Immature natural killer cell (primary cell): ENCODE measurements around the gene FEZF1. TPM values are rescaled to one million over a fixed set of nuclear protein-coding genes. Genes with fewer than 3 reads are reported as not detected.

Source experiments
- DNase-seq, 3 donors: peaks; one replicate each; pipeline ENCODE4 v3.0.0; 2022; ENCODE audit warnings: mixed read lengths in 1 of 3
- H3K27ac Mint-ChIP-seq, 6 donors: one replicate each; pipeline ENCODE4 v1.8.0; 2020; ENCODE audit warnings: mixed read lengths in 6 of 6, mild to moderate bottlenecking in 5 of 6, inconsistent platforms in 4 of 6, moderate library complexity in 3 of 6
- H3K27me3 Mint-ChIP-seq, 3 donors: one replicate each; pipeline ENCODE4 v1.8.0; 2020 to 2021; ENCODE audit warnings: low read depth in 3 of 3, mild to moderate bottlenecking in 3 of 3, mixed read lengths in 3 of 3, moderate library complexity in 3 of 3, inconsistent platforms in 1 of 3
- H3K36me3 Mint-ChIP-seq, 3 donors: one replicate each; pipeline ENCODE4 v1.8.0; 2020; ENCODE audit warnings: mixed read lengths in 3 of 3, inconsistent platforms in 2 of 3, mild to moderate bottlenecking in 2 of 3
- H3K4me1 Mint-ChIP-seq, 2 donors: one replicate each; pipeline ENCODE4 v1.8.0; 2020; ENCODE audit warnings: inconsistent platforms in 2 of 2, mild to moderate bottlenecking in 2 of 2, mixed read lengths in 2 of 2, moderate library complexity in 1 of 2
- H3K4me3 Mint-ChIP-seq, 5 donors: one replicate each; pipeline ENCODE4 v1.8.0; 2020; ENCODE audit warnings: mild to moderate bottlenecking in 5 of 5, mixed read lengths in 5 of 5, inconsistent platforms in 3 of 5, moderate library complexity in 3 of 5
- H3K9me3 Mint-ChIP-seq, 6 donors: one replicate each; pipeline ENCODE4 v1.8.0; 2020; ENCODE audit warnings: mild to moderate bottlenecking in 6 of 6, mixed read lengths in 6 of 6, inconsistent platforms in 4 of 6, moderate library complexity in 3 of 6
- polyA plus RNA-seq, 3 donors: library from polyadenylated mRNA; unstranded; fragments of 300-500 nt; fragmentation: Illumina TruSeq; gene quantifications; one replicate each; pipeline ENCODE4 v1.2.3, GENCODE V29; 2021

Gene FEZF1
- polyA plus RNA-seq = not detected

DNA sequence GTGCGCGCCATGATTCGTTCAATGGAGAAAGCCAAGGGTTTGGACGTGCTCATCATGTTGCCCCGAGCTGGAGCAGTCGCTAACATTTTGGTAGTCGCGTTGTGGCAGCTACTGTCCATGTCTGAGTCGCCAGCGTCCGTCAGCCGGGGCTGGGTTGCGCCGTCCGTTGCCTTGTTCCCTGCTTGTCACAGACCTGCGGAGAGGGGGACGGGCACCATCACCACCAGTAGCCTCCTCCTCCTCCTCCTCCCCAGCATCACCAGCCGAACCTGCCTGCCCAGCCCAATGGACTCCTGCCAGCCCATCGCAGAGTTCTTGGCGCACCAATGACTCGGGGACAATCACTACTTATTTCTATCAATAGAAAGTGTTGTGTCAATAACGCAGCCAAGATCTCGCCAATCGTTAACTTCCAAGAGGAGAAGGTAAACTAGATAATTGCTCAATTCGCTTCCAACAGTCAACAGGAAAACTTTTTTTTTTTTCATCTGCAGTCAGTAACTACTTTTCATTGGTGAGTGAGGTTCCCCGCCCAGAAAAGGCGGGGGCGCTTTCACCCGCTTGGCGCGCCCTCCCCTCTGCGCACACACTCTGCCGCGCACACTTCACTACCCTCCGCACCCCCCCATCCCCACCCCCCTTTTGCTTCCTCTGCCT lies at the start of gene FEZF1:
Gene FEZF1 (minus strand): TSS at position 432 of the 657 bp plus-strand sequence. CDS start 313 bp downstream, at position 119.
- Mint-ChIP-seq H3K4me1 (no peaks in the 10 kb centered on the region), H3K27me3 (peaks cover 18 to 31% (median 26%) of the 10 kb centered on the region in 3 donors), H3K4me3 (no peak within 1 kb of the TSS), H3K27ac (no peak within 1 kb of the TSS), H3K36me3 (peaks cover 0 to 6% (median 3%) of the 10 kb centered on the region in 3 donors), H3K9me3 (peaks cover 3 to 30% (median 22%) of the 10 kb centered on the region in 6 donors)
- DNase-seq = no peak

DNA sequence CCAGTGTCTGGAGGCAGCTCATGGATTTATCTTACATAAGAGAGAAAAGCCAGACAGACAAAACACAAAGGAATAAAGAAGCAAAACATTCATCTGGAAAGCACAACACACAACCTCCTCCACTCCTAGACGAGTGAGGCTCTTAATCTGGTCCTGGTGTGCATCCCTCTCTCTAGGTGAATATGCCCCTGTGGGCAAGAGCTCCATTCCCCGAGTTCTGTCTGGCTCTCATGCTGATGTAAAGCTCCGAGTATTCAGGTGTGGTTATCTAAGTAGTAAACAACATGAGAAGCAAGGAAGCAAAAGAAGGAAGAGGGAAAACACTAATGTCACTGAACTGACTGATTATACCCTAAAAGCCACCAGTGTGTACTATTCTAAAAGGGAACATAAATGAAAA lies 47.9 kb upstream of the FEZF1 start:
- H3K27ac Mint-ChIP-seq = no peak overlapping the region

DNA sequence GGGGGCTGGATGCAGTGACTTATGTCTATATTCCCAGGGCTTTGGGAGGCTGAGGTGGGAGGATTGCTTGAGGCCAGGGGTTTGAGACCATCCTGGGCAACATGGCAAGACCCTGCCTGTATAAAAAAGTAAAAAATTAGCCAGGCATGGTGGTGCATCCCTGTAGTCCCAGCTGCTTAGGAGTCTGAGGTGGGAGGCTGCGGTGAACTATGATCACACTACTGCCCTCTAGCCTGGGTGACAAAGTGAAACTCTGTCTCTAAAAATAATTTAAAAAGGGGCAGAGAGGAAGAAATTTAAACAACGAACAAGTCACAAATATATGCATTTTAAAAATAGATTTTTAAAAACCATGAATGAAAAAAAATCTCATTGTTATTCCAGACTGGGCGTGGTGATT lies 46.2 kb upstream of the FEZF1 start:
- Mint-ChIP-seq H3K9me3 (peaks cover 0 to 7% (median 2%) of the 10 kb centered on the region in 6 donors), H3K4me1 (no peaks in the 10 kb centered on the region), H3K27ac (no peak overlapping the region), H3K36me3 (no peaks in the 10 kb centered on the region), H3K27me3 (no peaks in the 10 kb centered on the region), H3K4me3 (no peak overlapping the region)
- DNase-seq = no peak

More for the DNA sequence above, 47.9 kb upstream of the FEZF1 start:
- Mint-ChIP-seq H3K27me3 (no peaks in the 10 kb centered on the region), H3K4me3 (no peak overlapping the region), H3K36me3 (no peaks in the 10 kb centered on the region), H3K9me3 (peaks cover 0 to 8% (median 5%) of the 10 kb centered on the region in 6 donors), H3K4me1 (no peaks in the 10 kb centered on the region)
- no peak for DNase-seq

DNA sequence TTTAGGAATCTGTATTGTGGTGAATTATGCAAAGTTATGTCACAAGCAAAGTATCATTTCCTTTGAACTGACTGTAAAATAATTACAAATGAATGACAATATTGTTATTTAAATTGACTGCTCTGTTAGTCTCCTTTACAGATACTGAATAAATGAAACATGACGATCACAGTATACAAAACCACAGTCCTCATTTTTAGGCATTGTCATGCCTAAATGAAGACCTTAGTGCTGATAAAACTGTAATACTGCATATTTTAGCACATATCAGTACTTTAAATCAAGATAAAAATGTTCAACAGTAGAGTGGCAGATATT lies 39.7 kb upstream of the FEZF1 start:
- H3K27me3 Mint-ChIP-seq = no peaks in the 10 kb centered on the region
- no peaks in the 10 kb centered on the region for H3K4me1 Mint-ChIP-seq
- H3K9me3 Mint-ChIP-seq = peaks cover 1 to 10% (median 4%) of the 10 kb centered on the region in 6 donors
- no peaks in the 10 kb centered on the region for H3K36me3 Mint-ChIP-seq
- DNase-seq = no peak
- H3K4me3 Mint-ChIP-seq = no peak overlapping the region
- H3K27ac Mint-ChIP-seq = no peak overlapping the region

DNA sequence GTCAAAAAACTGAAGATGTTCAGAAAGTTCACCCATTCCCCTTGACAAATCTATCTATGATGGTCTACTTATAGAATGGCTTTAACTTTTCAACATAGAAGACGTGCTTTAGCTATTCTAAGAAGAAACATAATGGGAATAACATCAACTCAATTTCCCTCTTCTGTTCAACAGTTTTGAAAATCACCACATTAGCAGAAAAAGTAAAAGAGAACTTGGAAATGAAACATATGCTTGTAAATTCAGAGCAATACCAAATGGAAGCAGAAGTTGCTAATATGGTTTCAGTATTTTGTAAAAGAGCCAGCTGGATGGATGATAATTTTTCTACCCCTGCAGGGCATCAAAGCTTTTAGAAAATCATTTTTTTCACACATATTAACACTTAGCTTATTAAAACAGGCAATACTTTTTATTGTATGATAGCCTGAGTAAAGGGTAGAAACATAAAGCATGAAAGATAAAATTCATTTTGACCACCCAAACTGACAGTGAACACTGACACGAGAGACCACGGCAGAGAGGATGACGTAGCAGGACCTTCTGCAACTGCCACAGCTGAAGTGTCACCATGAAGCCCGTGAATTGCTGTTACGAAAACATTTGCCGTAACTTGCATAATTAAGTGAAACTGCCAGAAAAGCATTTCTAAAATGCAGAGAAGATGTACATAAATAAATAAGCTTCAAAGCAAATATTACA lies 39.2 kb upstream of the FEZF1 start:
- Mint-ChIP-seq H3K27me3 (no peaks in the 10 kb centered on the region), H3K4me1 (no peaks in the 10 kb centered on the region), H3K4me3 (no peak overlapping the region), H3K9me3 (peaks cover 1 to 10% (median 4%) of the 10 kb centered on the region in 6 donors), H3K27ac (no peak overlapping the region), H3K36me3 (no peaks in the 10 kb centered on the region)
- no peak for DNase-seq

DNA sequence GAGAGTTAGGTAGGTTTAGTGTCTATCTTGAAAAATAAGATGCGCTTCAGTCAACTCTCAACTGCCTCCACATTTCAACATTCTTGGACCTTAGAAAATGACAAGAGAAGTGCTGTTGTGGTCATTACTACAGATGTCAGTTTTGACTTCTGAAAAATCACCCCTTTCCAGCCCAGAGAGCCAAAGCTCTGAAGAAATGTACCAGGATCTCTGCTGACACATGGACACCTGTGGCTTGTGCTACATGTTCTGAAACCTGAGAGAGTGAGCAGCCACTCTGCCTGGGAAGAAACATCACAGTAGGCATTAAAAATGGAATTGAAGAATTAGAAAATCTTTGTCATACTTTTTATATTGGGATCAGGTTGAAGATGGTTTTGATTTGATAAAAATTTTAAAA lies 35.9 kb upstream of the FEZF1 start:
- no peaks in the 10 kb centered on the region for H3K4me1 Mint-ChIP-seq

DNA sequence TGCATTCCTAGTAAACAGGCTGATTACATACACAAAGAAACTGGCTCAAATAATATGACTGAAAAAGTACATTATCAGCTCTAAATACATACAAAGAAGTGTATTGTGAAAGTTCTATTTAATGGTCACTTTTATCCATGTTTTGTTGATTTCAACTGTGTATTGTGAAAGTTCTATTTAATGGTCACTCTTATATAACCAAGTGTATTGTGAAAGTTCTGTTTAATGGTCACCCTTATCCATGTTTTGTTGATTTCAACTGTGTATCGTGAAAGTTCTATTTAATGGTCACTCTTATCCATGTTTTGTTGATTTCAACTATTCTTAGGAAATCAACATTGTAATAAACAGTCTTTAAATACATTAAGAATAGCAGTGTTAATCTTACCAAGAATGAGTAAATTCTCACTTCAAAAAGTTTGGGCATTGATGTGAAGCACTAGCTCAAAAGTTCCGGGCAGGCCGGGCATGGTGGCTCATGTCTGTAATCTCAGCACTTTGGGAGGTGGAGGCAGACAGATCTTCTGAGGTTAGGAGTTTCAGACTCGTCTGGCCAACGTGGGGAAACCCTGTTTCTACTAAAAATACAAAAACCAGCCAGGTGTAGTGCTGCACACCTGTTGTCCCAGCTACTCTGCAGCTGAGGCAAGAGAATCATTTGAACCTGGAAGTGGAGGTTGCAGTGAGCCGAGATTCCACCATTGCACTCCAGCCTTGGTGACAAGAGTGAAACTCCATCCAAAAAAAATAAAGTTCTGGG lies 34.8 kb upstream of the FEZF1 start:
- no peak for DNase-seq
- Mint-ChIP-seq H3K9me3 (peaks cover 0 to 8% (median 6%) of the 10 kb centered on the region in 6 donors), H3K4me1 (no peaks in the 10 kb centered on the region), H3K27me3 (no peaks in the 10 kb centered on the region), H3K27ac (no peak overlapping the region), H3K36me3 (no peaks in the 10 kb centered on the region), H3K4me3 (no peak overlapping the region)

More for the DNA sequence above, 35.9 kb upstream of the FEZF1 start:
- Mint-ChIP-seq H3K9me3 (peaks cover under 1 to 10% (median 7%) of the 10 kb centered on the region in 6 donors), H3K27me3 (no peaks in the 10 kb centered on the region), H3K27ac (no peak overlapping the region), H3K36me3 (no peaks in the 10 kb centered on the region), H3K4me3 (no peak overlapping the region)
- no peak for DNase-seq

DNA sequence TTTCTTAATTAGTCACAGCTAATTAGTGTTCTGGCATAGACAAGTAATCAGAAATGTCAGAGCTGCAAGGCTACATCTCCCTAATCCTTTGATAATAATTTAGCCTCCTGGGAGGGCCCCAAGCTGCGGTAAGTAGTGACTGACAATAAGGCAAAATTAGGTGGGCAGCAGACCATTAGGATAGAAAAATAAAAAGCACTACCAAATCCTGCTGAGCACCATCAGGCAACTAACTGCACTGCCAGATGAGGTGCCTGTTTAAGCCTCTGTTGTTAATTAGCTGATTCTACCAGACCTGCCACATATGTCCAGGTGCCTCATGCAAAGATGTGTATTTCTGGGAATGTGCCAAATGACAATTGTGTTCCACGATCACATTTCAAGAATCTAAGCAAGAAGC lies 32.5 kb upstream of the FEZF1 start:
- Mint-ChIP-seq H3K4me3 (no peak overlapping the region), H3K4me1 (no peaks in the 10 kb centered on the region), H3K27me3 (no peaks in the 10 kb centered on the region), H3K36me3 (no peaks in the 10 kb centered on the region), H3K27ac (no peak overlapping the region), H3K9me3 (peaks cover 0 to 8% (median 3%) of the 10 kb centered on the region in 6 donors)
- no peak for DNase-seq

DNA sequence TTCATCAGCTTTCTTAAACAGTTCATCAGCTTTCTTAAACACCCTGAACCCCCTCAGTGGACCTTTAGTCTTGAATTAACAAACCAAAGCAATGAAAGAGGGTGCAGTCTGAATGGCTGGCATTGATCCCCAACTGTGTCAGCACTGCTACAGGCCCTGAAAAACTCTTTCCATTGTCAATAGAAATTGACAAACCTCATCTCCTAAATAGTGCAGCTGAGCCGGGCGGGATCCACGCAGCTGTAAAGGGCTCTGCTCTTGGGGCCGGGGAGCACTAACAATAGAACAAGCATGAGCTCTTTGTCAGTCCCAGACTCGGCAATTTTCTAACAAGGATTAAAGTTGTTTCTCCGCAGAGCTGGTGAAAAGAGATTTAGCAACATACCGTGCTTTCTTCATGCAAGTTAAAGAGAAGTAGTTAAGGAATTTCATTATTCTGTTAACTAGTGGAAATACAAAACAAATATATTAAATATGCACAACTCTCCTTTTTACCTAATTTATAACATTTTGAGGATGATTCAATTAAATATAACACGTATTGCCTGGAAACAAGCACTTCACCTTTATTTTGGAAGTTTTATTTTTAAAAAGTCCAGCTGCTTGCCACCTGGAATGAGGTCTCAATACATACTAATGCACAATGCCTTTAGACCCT lies 24.7 kb upstream of the FEZF1 start:
- Mint-ChIP-seq H3K4me1 (no peaks in the 10 kb centered on the region), H3K9me3 (peaks cover 0 to 11% (median 1%) of the 10 kb centered on the region in 6 donors), H3K27me3 (no peaks in the 10 kb centered on the region), H3K4me3 (no peak overlapping the region), H3K36me3 (no peaks in the 10 kb centered on the region), H3K27ac (no peak overlapping the region)
- DNase-seq = no peak

DNA sequence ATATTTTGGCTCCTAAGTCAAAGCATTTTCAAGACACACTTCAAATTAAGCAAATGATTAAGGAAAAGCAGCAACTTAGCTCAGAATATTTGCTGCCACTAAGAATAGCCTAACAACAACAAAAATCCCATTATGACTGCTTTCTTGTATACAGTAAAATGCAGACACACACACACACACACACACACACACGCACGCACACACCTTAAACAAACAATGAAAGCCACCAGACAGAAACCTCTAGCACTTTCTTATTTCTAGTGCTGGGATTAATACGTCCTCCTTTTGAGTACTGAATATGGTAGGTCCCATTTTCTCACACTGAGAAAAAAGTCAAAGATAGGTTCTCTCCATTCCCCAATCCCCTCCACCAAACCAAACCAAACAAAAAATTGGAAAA lies 23.4 kb upstream of the FEZF1 start:
- no peak overlapping the region for H3K27ac Mint-ChIP-seq
- no peaks in the 10 kb centered on the region for H3K4me1 Mint-ChIP-seq
- no peaks in the 10 kb centered on the region for H3K27me3 Mint-ChIP-seq
- peaks cover 0 to 11% (median 1%) of the 10 kb centered on the region in 6 donors for H3K9me3 Mint-ChIP-seq
- no peak for DNase-seq
- no peaks in the 10 kb centered on the region for H3K36me3 Mint-ChIP-seq
- no peak overlapping the region for H3K4me3 Mint-ChIP-seq

DNA sequence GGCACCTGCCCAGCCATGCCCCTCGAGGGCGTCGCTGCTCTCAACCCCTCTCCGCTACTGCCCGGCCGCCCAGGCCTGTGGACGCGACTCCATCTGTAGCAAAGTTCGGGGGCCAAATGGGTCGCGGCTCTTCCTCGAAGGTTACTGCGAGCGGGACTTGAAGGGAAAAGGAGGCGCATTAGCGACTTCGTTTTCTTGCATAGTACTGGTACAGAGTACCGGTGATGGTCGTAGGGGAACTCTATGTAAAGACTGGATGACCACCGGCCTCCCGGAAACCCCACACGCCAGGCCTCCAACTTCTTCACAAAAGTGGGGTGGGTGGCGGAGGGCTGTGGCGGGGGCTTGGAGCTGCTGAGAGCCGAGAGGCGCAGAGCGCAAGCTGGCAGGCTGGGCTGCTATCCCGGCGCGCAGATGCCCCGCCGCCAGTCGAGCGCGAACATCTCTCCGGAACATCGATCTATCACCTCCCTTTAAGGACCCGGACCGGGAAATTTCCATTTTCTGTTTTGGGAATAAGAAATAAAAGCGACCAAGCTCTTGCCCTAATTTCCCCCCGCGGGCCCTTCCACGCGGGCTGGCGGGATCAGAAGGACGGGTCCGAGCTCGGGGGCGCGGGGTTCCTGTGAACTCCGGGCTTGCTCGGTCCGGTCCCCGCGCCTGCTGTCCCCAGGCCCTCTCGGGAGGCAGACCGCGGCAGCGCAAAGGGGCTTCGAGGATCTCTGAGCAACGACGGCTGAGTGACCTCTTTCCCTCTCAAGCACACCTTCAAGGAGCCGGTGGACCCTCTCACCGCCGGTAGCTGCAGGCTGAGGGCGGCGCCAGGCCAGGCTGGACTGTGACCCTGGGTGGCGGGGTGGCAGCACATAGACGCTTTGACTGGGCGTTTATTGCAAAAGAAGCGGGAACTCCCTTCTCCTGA lies 12.2 kb upstream of the FEZF1 start:
- DNase-seq = no peak
- H3K9me3 Mint-ChIP-seq = peaks cover 16 to 43% (median 22%) of the 10 kb centered on the region in 6 donors
- no peaks in the 10 kb centered on the region for H3K4me1 Mint-ChIP-seq
- no peak overlapping the region for H3K27ac Mint-ChIP-seq
- peaks cover 7 to 24% (median 16%) of the 10 kb centered on the region in 3 donors for H3K27me3 Mint-ChIP-seq
- H3K4me3 Mint-ChIP-seq = no peak overlapping the region
- peaks cover 0 to 7% (median 4%) of the 10 kb centered on the region in 3 donors for H3K36me3 Mint-ChIP-seq

DNA sequence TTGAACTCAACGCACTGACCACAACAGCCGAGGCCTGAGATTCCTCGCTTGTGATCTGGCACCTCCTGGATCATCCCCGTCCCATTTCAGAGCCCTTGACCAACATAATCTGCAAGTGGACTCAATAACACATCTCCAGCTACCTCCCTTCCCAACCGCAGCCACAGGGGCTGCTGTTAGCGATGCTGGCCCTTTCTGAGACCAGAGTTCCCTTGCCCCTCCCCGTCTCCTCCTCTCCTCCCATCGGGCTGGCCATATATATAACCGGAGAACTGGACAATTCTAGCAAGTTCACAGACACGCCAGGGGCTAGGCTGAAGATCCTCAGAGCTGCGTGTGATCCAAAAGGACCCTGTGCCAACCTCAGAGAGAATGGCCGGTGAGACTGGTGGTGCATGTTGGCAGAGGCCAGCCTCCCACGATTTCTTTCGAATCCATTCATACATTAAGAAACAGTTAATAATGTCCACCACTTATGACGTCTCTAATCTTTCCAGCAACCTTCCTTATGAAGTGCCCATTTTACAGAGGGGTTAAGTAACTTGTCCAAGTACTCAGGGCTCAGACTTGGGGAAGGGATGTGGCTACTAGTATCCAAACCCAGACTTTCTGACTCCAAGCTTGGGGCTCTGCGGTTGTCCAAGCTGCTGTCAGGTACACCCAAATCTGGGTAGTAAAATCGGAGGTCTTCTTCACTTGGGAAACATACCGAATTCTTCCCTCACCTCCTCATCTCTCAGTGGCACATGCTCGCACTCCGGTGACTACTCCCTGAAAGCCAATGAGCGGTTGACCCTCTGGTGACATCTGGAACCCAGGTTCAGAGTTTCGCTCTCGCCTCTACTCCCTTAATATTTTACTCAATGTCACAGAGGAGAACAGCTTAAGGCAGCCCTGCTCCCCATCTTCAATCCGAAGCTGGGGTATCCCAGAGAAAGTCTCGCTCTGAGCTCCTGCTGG lies 11.2 kb upstream of the FEZF1 start:
- DNase-seq = no peak
- peaks cover 7 to 30% (median 23%) of the 10 kb centered on the region in 3 donors for H3K27me3 Mint-ChIP-seq
- H3K4me1 Mint-ChIP-seq = no peaks in the 10 kb centered on the region
- H3K4me3 Mint-ChIP-seq = no peak overlapping the region
- H3K9me3 Mint-ChIP-seq = peaks cover 16 to 52% (median 25%) of the 10 kb centered on the region in 6 donors
- H3K36me3 Mint-ChIP-seq = peaks cover 0 to 11% (median 7%) of the 10 kb centered on the region in 3 donors
- H3K27ac Mint-ChIP-seq = no peak overlapping the region
